Mesenchymal stem cell (in vitro differentiated cells and primary cell): ENCODE measurements around the gene OR6K2.
"Not testable (repeated sequence)": the region's sequence is repeated elsewhere in the genome, so short reads cannot be mapped to it uniquely, and the experiment has no call there.

Source experiments
- DNase-seq: peaks from one replicate; pipeline ENCODE4 v3.0.0-alpha.2; 2013
- H2AFZ ChIP-seq: one replicate; pipeline ENCODE4 v1.6.1; 2013; ENCODE audit warnings: low read depth, mild to moderate bottlenecking, control low read depth, inconsistent platforms, low read length, moderate library complexity
- H2AK5ac ChIP-seq: 2 replicates; pipeline ENCODE4 v1.6.1; 2013; ENCODE audit warnings: low read length, moderate library complexity, mild to moderate bottlenecking, inconsistent platforms; ENCODE audit not compliant: severe bottlenecking
- H2BK120ac ChIP-seq: one replicate; pipeline ENCODE4 v1.6.1; 2013; ENCODE audit warnings: low read depth, mild to moderate bottlenecking, inconsistent platforms, low read length, moderate library complexity
- H2BK12ac ChIP-seq, 2 experiments: one replicate each; pipeline ENCODE4 v1.6.1; 2013; ENCODE audit warnings: inconsistent platforms in 2 of 2, low read length in 2 of 2, mild to moderate bottlenecking in 2 of 2, moderate library complexity in 2 of 2, control low read depth in 1 of 2
- H2BK15ac ChIP-seq: one replicate; pipeline ENCODE4 v1.6.1; 2013; ENCODE audit warnings: mild to moderate bottlenecking, low read depth, inconsistent platforms; ENCODE audit not compliant: poor library complexity, severe bottlenecking
- H2BK5ac ChIP-seq: 2 replicates; pipeline ENCODE4 v1.6.1; 2013; ENCODE audit warnings: low read depth, mild to moderate bottlenecking, low read length, control low read depth, inconsistent platforms; ENCODE audit not compliant: poor library complexity, severe bottlenecking
- H3K14ac ChIP-seq, 2 experiments: one replicate each; pipeline ENCODE4 v1.6.1; 2013; ENCODE audit warnings: inconsistent platforms in 2 of 2, low read length in 2 of 2, control low read depth in 1 of 2, mild to moderate bottlenecking in 1 of 2, moderate library complexity in 1 of 2
- H3K18ac ChIP-seq, 2 experiments: one replicate each; pipeline ENCODE4 v1.6.1; 2013; ENCODE audit warnings: inconsistent platforms in 2 of 2, low read length in 2 of 2, control low read depth in 1 of 2, low read depth in 1 of 2, mild to moderate bottlenecking in 1 of 2
- H3K23ac ChIP-seq, 2 experiments: one replicate each; pipeline ENCODE4 v1.6.1; 2013; ENCODE audit warnings: inconsistent platforms in 2 of 2, low read length in 2 of 2, mild to moderate bottlenecking in 2 of 2, moderate library complexity in 2 of 2, control low read depth in 1 of 2
- H3K27ac ChIP-seq: 2 replicates; pipeline ENCODE4 v1.5.1; 2013; ENCODE audit warnings: mild to moderate bottlenecking, moderate library complexity, low read length, control low read depth, inconsistent platforms; ENCODE audit not compliant: poor library complexity, severe bottlenecking
- H3K27me3 ChIP-seq, 2 experiments: 2 replicates each; pipeline versions ENCODE4 v1.6.1 to v1.7.0; 2013; ENCODE audit warnings: low read length in 2 of 2, mild to moderate bottlenecking in 2 of 2, moderate library complexity in 2 of 2, control low read depth in 1 of 2, inconsistent platforms in 1 of 2; ENCODE audit not compliant: control insufficient read depth in 1 of 2, insufficient read depth in 1 of 2
- H3K36me3 ChIP-seq, 2 experiments: 2 replicates each; pipeline versions ENCODE4 v1.6.1 to v1.7.0; 2013; ENCODE audit warnings: low read length in 2 of 2, control low read depth in 1 of 2, inconsistent platforms in 1 of 2, low read depth in 1 of 2, mild to moderate bottlenecking in 1 of 2; ENCODE audit not compliant: insufficient read depth in 2 of 2, control insufficient read depth in 1 of 2
- H3K4ac ChIP-seq, 2 experiments: one replicate each; pipeline ENCODE4 v1.6.1; 2013; ENCODE audit warnings: inconsistent platforms in 2 of 2, low read length in 2 of 2, mild to moderate bottlenecking in 2 of 2, moderate library complexity in 2 of 2, control low read depth in 1 of 2, low read depth in 1 of 2
- H3K4me1 ChIP-seq: 2 replicates; pipeline ENCODE4 v1.6.1; 2013; ENCODE audit warnings: low read depth, low read length, control low read depth; ENCODE audit not compliant: control insufficient read depth, insufficient read depth
- H3K4me2 ChIP-seq: 2 replicates; pipeline ENCODE4 v1.6.1; 2013; ENCODE audit warnings: low read length, mild to moderate bottlenecking, inconsistent platforms; ENCODE audit not compliant: poor library complexity, severe bottlenecking
- H3K4me3 ChIP-seq, 2 experiments: 2 replicates each; pipeline versions ENCODE4 v1.5.1 to v1.7.0; 2013; ENCODE audit warnings: low read length in 2 of 2, mild to moderate bottlenecking in 2 of 2, control low read depth in 1 of 2, low read depth in 1 of 2; ENCODE audit not compliant: insufficient read depth in 1 of 2
- H3K79me1 ChIP-seq: replicated peaks from 2 replicates; pipeline ENCODE4 v1.6.1; 2013; ENCODE audit warnings: mild to moderate bottlenecking, control low read depth, low read length, inconsistent platforms; ENCODE audit not compliant: poor library complexity, severe bottlenecking
- H3K9ac ChIP-seq: 2 replicates; pipeline ENCODE4 v1.7.0; 2013; ENCODE audit warnings: mild to moderate bottlenecking, low read length, moderate library complexity
- H3K9me3 ChIP-seq: 2 replicates; pipeline ENCODE4 v1.7.0; 2013; ENCODE audit warnings: mild to moderate bottlenecking, low read length; ENCODE audit not compliant: control insufficient read depth
- H4K8ac ChIP-seq: one replicate; pipeline ENCODE4 v1.6.1; 2013; ENCODE audit warnings: inconsistent platforms, mild to moderate bottlenecking, low read length, moderate library complexity
- H4K91ac ChIP-seq: one replicate; pipeline ENCODE4 v1.6.1; 2013; ENCODE audit warnings: mild to moderate bottlenecking, low read length, inconsistent platforms
- WGBS: methylation state at CpG from one replicate; pipeline ENCODE4 v1.1.7; 2013; ENCODE audit warnings: mixed read lengths; 5-methylcytosine and 5-hydroxymethylcytosine counted together

OR6K2 gene

DNA sequence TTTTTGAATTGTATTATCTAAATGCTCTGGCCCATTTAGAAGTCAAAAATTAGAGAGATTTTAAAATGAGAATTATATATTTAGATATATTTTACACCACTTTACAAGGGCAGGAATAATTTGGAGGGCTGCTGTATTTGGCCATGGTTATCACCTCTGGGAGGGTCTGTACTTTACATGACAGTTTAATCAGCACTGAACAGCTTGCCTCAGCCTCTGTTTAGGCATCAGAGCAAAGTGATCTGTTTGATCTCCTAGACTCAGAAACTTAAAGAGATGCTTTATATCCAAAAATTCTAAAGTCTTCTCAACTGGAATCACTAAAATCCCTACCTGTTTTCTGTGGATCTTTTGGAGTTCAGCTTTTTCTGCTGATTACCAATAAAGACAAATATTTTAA is 8.5 kb downstream of the OR6K2 start:
- H3K36me3 ChIP-seq: no peaks in the 10 kb centered on the region
- H2BK15ac ChIP-seq: no peak overlapping the region
- H4K91ac ChIP-seq: no peak overlapping the region
- H3K9ac ChIP-seq: no peak overlapping the region
- H3K79me1 ChIP-seq: no peaks in the 10 kb centered on the region
- no peak overlapping the region for H3K18ac ChIP-seq
- H3K14ac ChIP-seq: no peak overlapping the region
- H3K27me3 ChIP-seq: no peaks in the 10 kb centered on the region
- no peak overlapping the region for H2BK12ac ChIP-seq
- H3K4me3 ChIP-seq: no peak overlapping the region
- no peak overlapping the region for H4K8ac ChIP-seq
- DNase-seq: no peak
- H2BK120ac ChIP-seq: no peak overlapping the region
- no peak overlapping the region for H3K23ac ChIP-seq
- H2AFZ ChIP-seq: no peak overlapping the region
- H3K4me2 ChIP-seq: no peak overlapping the region
- no peak overlapping the region for H3K4ac ChIP-seq
- H3K9me3 ChIP-seq: no peaks in the 10 kb centered on the region
- no peak overlapping the region for H2BK5ac ChIP-seq
- H2AK5ac ChIP-seq: no peak overlapping the region
- H3K27ac ChIP-seq: no peak overlapping the region
- H3K4me1 ChIP-seq: no peaks in the 10 kb centered on the region

DNA sequence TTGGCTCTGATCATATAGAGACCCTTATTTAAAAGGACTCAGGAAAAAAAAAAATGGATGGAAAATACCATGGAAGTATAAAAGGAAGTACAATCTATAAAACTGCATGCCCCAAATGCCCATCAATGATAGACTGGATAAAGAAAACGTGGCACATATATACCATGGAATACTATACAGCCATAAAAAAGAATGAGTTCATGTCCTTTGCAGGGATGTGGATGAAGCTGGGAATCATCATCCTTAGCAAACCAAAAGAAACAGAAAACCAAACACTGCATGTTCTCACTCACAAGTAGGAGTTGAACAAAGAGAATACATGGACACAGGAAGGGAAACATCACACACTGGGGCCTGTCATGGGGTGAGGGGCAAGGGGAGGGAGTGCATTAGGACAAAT is 9.3 kb downstream of the OR6K2 start:
- H2AFZ ChIP-seq, H3K36me3 ChIP-seq, H3K27me3 ChIP-seq, H3K23ac ChIP-seq, H4K8ac ChIP-seq, H4K91ac ChIP-seq, H3K9me3 ChIP-seq, H3K4me2 ChIP-seq, H3K4me1 ChIP-seq, H3K4ac ChIP-seq, H3K18ac ChIP-seq, H2BK15ac ChIP-seq, H2AK5ac ChIP-seq, H2BK12ac ChIP-seq, H3K14ac ChIP-seq, H3K9ac ChIP-seq, H2BK5ac ChIP-seq, H3K27ac ChIP-seq, H3K79me1 ChIP-seq, DNase-seq, H2BK120ac ChIP-seq, H3K4me3 ChIP-seq: not testable (repeated sequence)
- no CpG with 5 or more reads among the region's 1 CpG for WGBS

DNA sequence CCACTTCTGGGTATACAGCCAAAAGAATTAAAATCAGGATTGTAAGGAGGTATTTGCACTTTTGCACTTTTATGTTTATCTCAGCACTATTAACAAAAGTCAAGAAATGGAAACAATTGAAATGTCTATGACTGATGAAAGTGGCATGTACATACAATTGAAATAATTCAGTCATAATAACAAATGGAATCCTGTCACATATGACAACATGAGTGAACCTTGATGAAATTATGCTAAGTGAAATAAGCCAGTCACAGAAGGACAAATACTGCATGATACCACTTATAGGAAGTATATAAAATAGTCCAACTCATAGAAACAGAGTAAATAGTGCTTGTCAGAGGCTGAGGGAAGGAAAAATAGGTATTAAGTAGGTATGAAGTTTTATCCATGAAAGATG is 10.6 kb downstream of the OR6K2 start:
- Histone ChIP-seq H3K4me3 (no peak overlapping the region), H3K14ac (no peak overlapping the region), H3K18ac (no peak overlapping the region), H3K23ac (no peak overlapping the region), H4K8ac (no peak overlapping the region), H3K36me3 (no peaks in the 10 kb centered on the region), H2BK15ac (no peak overlapping the region), H2AK5ac (no peak overlapping the region), H3K79me1 (no peaks in the 10 kb centered on the region), H4K91ac (no peak overlapping the region), H2BK5ac (no peak overlapping the region), H3K9ac (no peak overlapping the region), H3K4me2 (no peak overlapping the region), H3K4ac (no peak overlapping the region), H3K9me3 (no peaks in the 10 kb centered on the region), H2BK12ac (no peak overlapping the region), H3K4me1 (no peaks in the 10 kb centered on the region), H3K27me3 (no peaks in the 10 kb centered on the region), H2AFZ (no peak overlapping the region), H2BK120ac (no peak overlapping the region), H3K27ac (no peak overlapping the region)
- no peak for DNase-seq

DNA sequence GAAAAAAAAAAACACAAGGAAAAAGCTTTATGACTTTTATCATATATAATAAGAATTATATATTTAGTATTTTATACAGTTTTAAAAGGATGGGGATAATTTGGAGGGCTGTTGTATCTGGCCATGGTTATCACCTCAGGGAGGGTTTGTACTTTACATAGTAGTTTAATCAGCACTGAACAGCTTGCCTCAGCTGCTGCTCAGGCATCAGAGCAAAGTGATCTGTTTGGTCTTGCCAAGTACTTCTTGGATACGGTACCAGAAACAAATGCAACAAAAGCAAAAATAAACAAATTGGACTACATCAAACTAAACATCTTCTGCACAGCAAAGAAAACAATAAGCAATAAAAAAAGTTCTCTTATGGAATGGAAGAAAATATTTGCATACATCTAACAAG is 11.3 kb downstream of the OR6K2 start:
- H2BK120ac ChIP-seq: no peak overlapping the region
- no peaks in the 10 kb centered on the region for H3K27me3 ChIP-seq
- no CpG with 5 or more reads among the region's 1 CpG for WGBS
- H3K9me3 ChIP-seq: no peaks in the 10 kb centered on the region
- no peak overlapping the region for H3K4ac ChIP-seq
- H2BK15ac ChIP-seq: no peak overlapping the region
- no peak overlapping the region for H2AK5ac ChIP-seq
- no peak overlapping the region for H3K4me2 ChIP-seq
- H4K91ac ChIP-seq: no peak overlapping the region
- H3K79me1 ChIP-seq: no peaks in the 10 kb centered on the region
- H3K4me1 ChIP-seq: no peaks in the 10 kb centered on the region
- no peak overlapping the region for H3K18ac ChIP-seq
- H4K8ac ChIP-seq: no peak overlapping the region
- no peak overlapping the region for H3K4me3 ChIP-seq
- H3K27ac ChIP-seq: no peak overlapping the region
- no peak overlapping the region for H3K9ac ChIP-seq
- H2BK5ac ChIP-seq: no peak overlapping the region
- no peak overlapping the region for H3K23ac ChIP-seq
- no peak overlapping the region for H3K14ac ChIP-seq
- H2AFZ ChIP-seq: no peak overlapping the region
- no peaks in the 10 kb centered on the region for H3K36me3 ChIP-seq
- no peak for DNase-seq
- no peak overlapping the region for H2BK12ac ChIP-seq
